Measurements from ENCODE around the gene CEP85. TPM values are rescaled to one million over a fixed set of nuclear protein-coding genes. Genes with fewer than 3 reads are reported as not detected.

The CEP85 gene
- total RNA-seq, 1 experiment from 2014 or later = 19.7 TPM

DNA sequence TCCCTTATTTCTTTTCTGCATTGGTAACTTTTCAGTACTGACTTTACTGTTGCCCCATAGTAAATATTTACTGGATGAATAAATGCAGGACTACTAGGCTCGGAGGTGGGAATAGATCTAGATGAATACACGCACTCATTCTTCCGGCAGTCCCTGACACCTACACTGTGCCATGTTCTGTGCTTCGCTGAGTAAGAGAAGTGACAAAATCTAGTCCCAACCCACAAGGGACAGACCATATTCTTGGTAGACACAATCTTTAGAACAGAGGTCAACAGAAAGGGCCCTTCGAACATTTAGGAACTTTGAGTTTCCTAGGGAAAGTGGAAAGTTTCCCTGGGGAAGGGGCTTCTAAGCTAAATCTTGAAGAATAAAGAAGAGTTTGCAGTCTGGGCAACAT is 80.5 kb downstream of the CEP85 start:
- no peak overlapping the region for H3K4me3 Mint-ChIP-seq (ENCODE audit: unreplicated experiment)
- H3K36me3 Mint-ChIP-seq (ENCODE audit: insufficient read depth, unreplicated experiment) = peaks cover 33% of the 10 kb centered on the region
- H3K4me1 ChIP-seq = no peaks in the 10 kb centered on the region
- DNase-seq = no peak
- no peak overlapping the region for H3K4me3 ChIP-seq (ENCODE audit: low read depth, low read length)
- no peaks in the 10 kb centered on the region for H3K27me3 ChIP-seq (replicated peaks; ENCODE audit: control insufficient read depth, insufficient read depth, low read length)
- H3K27me3 Mint-ChIP-seq (ENCODE audit: insufficient read depth, unreplicated experiment) = no peaks in the 10 kb centered on the region
- CTCF ChIA-PET = no interaction called here
- no peaks in the 10 kb centered on the region for H3K36me3 ChIP-seq (ENCODE audit: control insufficient read depth, insufficient read depth, low read length)
- H3K9me3 Mint-ChIP-seq (ENCODE audit: unreplicated experiment) = no peaks in the 10 kb centered on the region
- TF ChIP-seq, protein P1, sequence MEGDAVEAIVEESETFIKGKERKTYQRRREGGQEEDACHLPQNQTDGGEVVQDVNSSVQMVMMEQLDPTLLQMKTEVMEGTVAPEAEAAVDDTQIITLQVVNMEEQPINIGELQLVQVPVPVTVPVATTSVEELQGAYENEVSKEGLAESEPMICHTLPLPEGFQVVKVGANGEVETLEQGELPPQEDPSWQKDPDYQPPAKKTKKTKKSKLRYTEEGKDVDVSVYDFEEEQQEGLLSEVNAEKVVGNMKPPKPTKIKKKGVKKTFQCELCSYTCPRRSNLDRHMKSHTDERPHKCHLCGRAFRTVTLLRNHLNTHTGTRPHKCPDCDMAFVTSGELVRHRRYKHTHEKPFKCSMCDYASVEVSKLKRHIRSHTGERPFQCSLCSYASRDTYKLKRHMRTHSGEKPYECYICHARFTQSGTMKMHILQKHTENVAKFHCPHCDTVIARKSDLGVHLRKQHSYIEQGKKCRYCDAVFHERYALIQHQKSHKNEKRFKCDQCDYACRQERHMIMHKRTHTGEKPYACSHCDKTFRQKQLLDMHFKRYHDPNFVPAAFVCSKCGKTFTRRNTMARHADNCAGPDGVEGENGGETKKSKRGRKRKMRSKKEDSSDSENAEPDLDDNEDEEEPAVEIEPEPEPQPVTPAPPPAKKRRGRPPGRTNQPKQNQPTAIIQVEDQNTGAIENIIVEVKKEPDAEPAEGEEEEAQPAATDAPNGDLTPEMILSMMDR (IDR thresholded peaks at IDR 0.05; ENCODE audit: insufficient read depth in 1 of 2, low read depth in 1 of 2, low read length in 1 of 2, severe bottlenecking in 1 of 2, unreplicated experiment in 1 of 2) = no peak
- POLR2A ChIA-PET = interaction anchor here (0.6 kb wide), 1 partner anchor 36 kb away, joined by 3 read pairs; no protein-coding TSS in a partner anchor
- H3K9me3 ChIP-seq = no peaks in the 10 kb centered on the region
- peaks cover 7% of the 10 kb centered on the region for H3K4me1 Mint-ChIP-seq (ENCODE audit: low read depth, unreplicated experiment)
- no TSS peak for BruUV-seq (replicated peaks)
- no peak overlapping the region for H3K27ac Mint-ChIP-seq (ENCODE audit: unreplicated experiment)
- intact Hi-C loops (cut with micrococcal nuclease; ENCODE audit: unreplicated experiment) = no loop called here

DNA sequence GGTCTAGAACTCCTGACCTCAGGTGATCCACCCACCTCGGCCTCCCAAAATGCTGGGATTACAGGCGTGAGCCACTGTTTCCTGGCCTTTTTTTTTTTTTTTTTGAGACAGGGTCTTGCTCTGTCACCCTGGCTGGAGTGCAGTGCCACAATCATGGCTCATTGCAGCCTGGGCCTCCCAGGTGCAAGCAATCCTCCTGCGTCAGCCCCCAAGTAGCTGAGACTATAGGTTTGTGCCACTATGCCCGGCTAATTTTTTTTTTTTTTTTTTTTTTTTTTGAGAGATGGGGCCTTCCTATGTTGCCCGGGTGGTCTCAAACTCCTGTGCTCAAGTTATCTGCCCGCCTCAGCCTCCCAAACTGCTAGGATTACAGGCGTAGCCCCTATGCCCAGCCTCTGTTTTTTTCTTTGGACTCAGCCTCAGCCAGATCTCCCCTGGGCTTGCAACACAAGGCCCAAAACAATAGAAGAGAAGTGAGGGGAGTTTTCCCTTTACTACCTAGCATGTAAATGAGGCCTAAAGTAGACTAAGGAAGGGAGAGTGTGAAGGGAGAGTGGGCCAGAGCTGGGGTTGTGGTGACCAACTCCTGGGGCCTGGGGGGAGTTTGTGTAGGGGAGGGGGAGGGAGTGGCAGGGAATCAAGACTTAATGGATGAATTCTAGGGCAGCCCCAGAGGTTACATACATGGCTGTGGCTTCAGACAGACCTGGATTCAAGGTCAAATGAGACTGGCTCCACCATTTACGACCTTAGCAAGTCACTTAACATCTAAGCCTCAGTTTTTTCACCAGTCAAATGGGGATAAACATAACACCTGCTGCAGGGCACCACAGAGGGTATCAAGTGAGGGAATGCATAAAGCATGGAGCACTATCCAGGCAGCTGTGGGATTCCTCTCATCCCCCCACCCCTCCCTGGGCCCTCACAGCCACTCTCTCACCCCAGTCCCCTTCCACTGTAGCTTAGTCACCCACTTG is 82.2 kb downstream of the CEP85 start:
- H3K4me1 ChIP-seq = no peaks in the 10 kb centered on the region
- H3K4me3 ChIP-seq (ENCODE audit: low read depth, low read length) = no peak overlapping the region
- ChIA-PET POLR2A (interaction anchor here (0.7 kb wide), 1 partner anchor 28 kb away, joined by 3 read pairs; no protein-coding TSS in a partner anchor), CTCF (interaction anchor here (0.9 kb wide), 1 partner anchor 31 kb away, joined by 4 read pairs; no protein-coding TSS in a partner anchor)
- intact Hi-C loops (cut with micrococcal nuclease; ENCODE audit: unreplicated experiment) = no loop called here
- no peaks in the 10 kb centered on the region for H3K9me3 ChIP-seq
- no TSS peak for BruUV-seq (replicated peaks)
- DNase-seq = no peak
- H3K4me1 Mint-ChIP-seq (ENCODE audit: low read depth, unreplicated experiment) = peaks cover 7% of the 10 kb centered on the region
- no peak overlapping the region for H3K4me3 Mint-ChIP-seq (ENCODE audit: unreplicated experiment)
- H3K9me3 Mint-ChIP-seq (ENCODE audit: unreplicated experiment) = no peaks in the 10 kb centered on the region
- H3K36me3 ChIP-seq (ENCODE audit: control insufficient read depth, insufficient read depth, low read length) = no peaks in the 10 kb centered on the region
- H3K27me3 ChIP-seq (replicated peaks; ENCODE audit: control insufficient read depth, insufficient read depth, low read length) = no peaks in the 10 kb centered on the region
- no peak overlapping the region for H3K27ac Mint-ChIP-seq (ENCODE audit: unreplicated experiment)
- no peaks in the 10 kb centered on the region for H3K27me3 Mint-ChIP-seq (ENCODE audit: insufficient read depth, unreplicated experiment)
- TF ChIP-seq, protein P1 (IDR thresholded peaks at IDR 0.05; ENCODE audit: insufficient read depth in 1 of 2, low read depth in 1 of 2, low read length in 1 of 2, severe bottlenecking in 1 of 2, unreplicated experiment in 1 of 2) = no peak
- H3K36me3 Mint-ChIP-seq (ENCODE audit: insufficient read depth, unreplicated experiment) = peaks cover 44% of the 10 kb centered on the region

DNA sequence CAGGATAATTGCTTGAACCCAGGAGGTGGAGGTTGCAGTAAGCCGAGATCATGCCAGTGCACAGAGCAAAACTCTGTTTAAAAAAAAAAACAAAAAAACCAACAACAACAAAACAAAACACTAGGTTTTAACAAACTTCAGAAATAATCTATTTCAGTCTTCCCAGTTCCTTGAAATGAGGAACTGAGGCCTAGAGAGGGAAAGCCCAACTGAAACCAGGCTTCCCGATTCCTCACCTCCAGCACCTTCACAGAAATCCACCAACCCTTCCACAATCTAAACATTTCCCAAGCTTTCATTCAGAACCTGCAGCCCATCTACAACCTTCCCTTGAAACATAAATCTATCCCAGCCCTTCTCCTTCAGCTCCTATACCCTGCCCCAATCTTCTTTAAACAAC is 83.1 kb downstream of the CEP85 start:
- H3K4me3 ChIP-seq (ENCODE audit: low read depth, low read length) = no peak overlapping the region
- H3K27me3 ChIP-seq (replicated peaks; ENCODE audit: control insufficient read depth, insufficient read depth, low read length) = no peaks in the 10 kb centered on the region
- ChIA-PET CTCF (no interaction called here), POLR2A (interaction anchor here (0.8 kb wide), 1 partner anchor 34 kb away, joined by 5 read pairs; no protein-coding TSS in a partner anchor)
- H3K36me3 Mint-ChIP-seq (ENCODE audit: insufficient read depth, unreplicated experiment) = peaks cover 48% of the 10 kb centered on the region
- H3K9me3 Mint-ChIP-seq (ENCODE audit: unreplicated experiment) = no peaks in the 10 kb centered on the region
- no peak overlapping the region for H3K4me3 Mint-ChIP-seq (ENCODE audit: unreplicated experiment)
- no TSS peak for BruUV-seq (replicated peaks)
- H3K9me3 ChIP-seq = no peaks in the 10 kb centered on the region
- H3K27ac Mint-ChIP-seq (ENCODE audit: unreplicated experiment) = no peak overlapping the region
- TF ChIP-seq, protein P1 (IDR thresholded peaks at IDR 0.05; ENCODE audit: insufficient read depth in 1 of 2, low read depth in 1 of 2, low read length in 1 of 2, severe bottlenecking in 1 of 2, unreplicated experiment in 1 of 2) = no peak
- DNase-seq = no peak
- H3K4me1 ChIP-seq = no peaks in the 10 kb centered on the region
- no peaks in the 10 kb centered on the region for H3K36me3 ChIP-seq (ENCODE audit: control insufficient read depth, insufficient read depth, low read length)
- intact Hi-C loops (cut with micrococcal nuclease; ENCODE audit: unreplicated experiment) = no loop called here
- H3K4me1 Mint-ChIP-seq (ENCODE audit: low read depth, unreplicated experiment) = peaks cover 1% of the 10 kb centered on the region
- H3K27me3 Mint-ChIP-seq (ENCODE audit: insufficient read depth, unreplicated experiment) = no peaks in the 10 kb centered on the region

All from Caco-2 (cell line).